HG02678 (cell line): ENCODE results near the gene WWTR1.

ENCODE experiments used
- ATAC-seq: cut with Tn5 transposase; IDR thresholded peaks from one replicate; pipeline ENCODE4 v1.9.1; 2021; ENCODE audit warnings: mild to moderate bottlenecking, moderate library complexity; ENCODE audit not compliant: unreplicated experiment

Gene WWTR1

DNA sequence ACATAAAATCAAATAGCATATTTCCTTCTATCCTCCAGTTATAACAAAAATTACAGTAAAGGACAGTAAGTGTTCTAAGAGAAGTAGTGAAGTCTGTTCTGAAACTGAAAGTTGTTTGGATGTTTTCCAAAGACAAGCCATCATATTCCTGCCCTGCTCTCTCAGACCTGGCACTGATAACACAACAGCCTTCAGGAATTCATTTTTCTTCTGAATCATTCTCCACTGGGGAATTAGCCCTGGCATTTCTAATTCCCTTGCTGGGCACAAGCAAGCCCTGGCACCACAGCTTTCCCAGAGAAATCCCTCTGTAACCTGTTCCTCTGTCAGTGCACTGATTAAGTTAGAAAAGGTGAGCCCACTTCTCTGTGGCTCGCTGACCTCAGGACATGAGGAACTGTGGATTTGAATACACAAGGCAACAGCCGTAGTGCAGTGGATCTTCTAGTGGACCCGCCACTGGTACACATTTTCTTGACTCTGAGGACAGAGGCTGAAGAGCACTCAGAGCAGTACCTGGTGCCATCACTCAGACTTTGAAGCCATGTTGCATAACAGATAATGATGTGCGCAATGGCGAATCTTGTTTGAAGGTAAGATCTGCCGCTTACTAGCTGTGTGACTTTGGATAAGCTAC lies 61.6 kb downstream of the WWTR1 start:
- ATAC-seq: no peak

GRCh38 chr3:149593418-149594160 lies 64.2 kb downstream of the WWTR1 start:
- no peak for ATAC-seq

DNA sequence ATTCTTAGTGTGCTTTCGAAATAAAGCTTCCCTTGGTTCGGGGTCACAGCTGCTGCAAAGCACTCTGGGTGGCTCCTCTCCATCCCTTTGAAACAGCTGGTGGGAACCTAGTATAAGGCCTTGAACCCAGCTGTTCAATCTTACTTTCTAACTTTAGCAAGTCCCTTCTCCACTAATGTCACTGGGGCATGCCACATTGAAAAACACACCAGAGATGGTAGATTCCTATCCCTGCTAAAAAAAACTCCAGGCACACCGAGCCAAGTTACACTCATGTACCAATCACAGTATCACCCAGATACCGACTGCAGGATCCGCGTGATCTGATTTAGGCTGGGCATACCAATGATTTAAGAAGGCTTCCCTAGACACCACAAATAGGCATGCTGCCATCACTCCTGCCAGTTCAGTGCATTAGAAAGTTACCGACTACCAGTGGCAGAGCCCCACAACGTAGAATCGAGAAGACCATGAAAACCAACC lies 65.0 kb downstream of the WWTR1 start:
- ATAC-seq: no peak

- ATAC-seq: no peak
Observed at GRCh38 chr3:149590691-149591441, 67.0 kb downstream of the WWTR1 start.

GRCh38 chr3:149589332-149589731 lies 68.5 kb downstream of the WWTR1 start:
- no peak for ATAC-seq

GRCh38 chr3:149588909-149589308 lies 68.9 kb downstream of the WWTR1 start:
- ATAC-seq: no peak

DNA sequence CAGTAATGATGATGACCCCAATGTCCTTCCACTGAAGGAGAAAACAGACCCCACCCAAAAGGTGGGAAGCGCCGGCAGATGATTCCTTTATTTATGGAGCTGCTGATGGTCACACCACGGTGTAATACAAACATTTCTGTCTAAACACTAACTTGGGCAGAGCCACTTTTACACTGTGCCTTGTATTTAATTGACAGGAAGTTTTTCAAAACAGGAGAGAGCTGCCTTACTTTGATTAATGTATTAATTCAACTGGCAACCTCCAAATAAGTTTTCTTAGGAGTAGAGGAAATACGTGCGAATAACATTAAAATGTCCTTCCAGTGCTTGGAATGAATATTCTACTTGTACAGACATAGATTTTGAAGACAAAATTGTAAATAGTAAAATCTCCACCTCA lies 70.4 kb downstream of the WWTR1 start:
- no peak for ATAC-seq

GRCh38 chr3:149586871-149587270 lies 71.0 kb downstream of the WWTR1 start:
- ATAC-seq: no peak

GRCh38 chr3:149585401-149585726 lies 72.5 kb downstream of the WWTR1 start:
- peak; percentile 93 for ATAC-seq

DNA sequence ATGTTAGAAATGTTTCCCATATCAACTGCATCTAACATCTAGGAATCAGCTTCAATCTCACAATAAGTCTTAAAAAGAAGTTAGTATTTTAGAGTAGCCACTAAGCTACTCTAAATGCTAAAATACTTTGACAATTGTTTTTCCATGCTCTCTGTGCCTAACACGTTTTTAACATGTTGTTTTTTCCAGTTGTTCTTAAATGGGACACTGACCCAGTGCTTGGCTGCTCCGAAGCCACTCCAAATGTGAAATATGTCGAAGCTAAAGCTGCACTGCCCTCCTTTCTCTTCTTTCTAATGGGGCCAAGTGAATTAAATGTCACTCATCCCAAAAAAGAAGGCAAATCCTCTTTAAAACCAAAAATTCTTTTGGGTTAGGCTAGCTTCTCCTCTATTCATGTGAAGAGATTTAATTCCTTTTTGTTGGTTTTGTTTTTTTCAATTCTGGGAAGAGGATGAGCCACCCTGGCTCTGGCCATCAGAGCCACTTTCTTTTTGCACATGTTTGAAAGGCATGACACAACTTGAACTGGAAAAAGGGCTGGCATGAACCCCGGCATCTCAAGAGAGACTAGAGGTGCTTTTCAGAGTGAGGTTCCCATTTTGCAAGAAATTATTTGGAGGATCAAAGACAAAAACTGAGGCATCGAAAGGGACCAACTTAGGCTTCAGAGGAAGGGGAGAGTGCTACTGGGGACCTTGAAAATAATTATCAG lies 73.7 kb downstream of the WWTR1 start:
- ATAC-seq: no peak

DNA sequence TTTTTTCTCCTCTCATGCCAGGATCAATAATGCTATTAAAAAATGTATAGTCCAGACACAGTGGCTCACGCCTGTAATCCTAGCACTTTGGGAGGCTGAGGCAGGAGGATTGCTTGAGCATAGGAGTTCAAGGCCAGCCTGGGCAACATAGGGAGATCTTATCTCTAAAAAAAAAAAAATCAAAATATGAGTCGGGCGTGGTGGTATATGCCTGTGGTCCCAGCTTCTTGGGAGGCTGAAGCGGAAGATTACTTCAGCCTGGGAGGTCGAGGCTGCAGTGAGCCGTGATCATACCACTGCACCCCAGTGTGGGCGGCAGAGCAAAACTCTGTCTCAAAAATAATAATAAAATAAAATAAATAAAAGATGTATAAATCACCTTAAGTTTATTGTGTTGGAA lies 75.4 kb downstream of the WWTR1 start:
- no peak for ATAC-seq

DNA sequence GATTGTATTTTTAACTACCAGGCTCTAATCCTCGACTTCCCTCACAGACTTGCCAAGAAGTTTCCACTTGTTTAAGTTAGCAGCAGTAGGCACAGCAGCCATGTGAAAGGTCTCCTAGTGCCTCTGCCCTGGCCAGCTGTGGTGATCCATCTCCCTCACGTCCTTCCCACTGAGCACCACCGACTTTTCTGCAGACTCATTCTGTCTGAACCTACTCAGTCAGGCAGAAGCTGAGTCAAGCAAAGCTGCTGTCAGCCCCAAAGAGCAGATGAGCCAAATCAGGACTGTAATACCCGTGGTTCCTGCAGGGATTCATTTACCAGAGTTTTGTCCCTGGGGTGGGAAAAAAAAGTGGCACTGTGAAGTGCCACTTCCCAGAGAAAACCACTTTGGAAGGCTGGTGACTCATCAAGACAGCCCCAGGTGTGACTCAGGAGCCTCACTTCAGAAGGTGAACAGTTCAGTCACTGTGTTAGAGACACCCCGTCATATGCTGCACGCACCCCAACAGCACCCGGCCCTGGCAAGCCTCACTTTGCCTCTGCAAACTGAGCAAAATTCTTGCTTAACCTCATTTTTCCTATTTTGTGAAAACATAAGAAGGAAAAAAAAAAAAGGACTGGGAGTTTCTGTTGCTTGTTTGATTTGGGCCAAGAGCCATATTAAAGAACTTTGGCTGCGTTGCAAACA lies 76.0 kb downstream of the WWTR1 start:
- ATAC-seq: no peak

- ATAC-seq: no peak
Observed at GRCh38 chr3:149581248-149581647, 76.6 kb downstream of the WWTR1 start.

DNA sequence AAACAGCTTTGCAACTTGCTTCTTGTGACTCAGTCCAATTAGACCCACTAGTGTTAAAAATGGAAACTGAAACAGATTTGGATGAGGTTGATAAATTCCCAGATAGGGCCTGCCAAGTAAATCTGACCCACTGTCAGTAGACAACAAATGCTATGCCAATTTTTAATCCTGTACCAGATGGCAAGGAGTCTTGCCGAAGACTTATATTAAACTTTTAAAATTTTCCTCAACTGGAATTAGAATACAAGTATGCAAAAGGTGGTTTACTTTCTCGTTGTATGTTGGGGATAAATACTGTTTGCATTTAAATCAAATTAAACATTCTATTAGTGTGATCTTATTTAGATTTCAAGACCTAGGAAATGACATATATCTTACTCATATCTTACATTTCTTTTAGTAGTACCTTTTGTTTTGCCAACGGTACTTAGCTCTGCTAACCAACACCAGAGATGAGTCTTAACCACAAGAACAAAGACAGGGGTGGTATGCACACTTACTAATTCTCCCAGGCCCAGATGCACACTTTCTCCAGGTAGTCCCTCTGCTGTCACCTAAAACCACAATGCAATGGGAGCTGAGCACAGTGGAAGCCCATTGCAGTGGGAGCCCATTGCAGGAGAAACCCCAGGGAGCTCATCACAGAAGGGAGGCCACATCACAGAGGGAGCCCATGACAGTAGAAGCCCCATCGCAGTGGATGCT lies 77.8 kb downstream of the WWTR1 start:
- no peak for ATAC-seq

DNA sequence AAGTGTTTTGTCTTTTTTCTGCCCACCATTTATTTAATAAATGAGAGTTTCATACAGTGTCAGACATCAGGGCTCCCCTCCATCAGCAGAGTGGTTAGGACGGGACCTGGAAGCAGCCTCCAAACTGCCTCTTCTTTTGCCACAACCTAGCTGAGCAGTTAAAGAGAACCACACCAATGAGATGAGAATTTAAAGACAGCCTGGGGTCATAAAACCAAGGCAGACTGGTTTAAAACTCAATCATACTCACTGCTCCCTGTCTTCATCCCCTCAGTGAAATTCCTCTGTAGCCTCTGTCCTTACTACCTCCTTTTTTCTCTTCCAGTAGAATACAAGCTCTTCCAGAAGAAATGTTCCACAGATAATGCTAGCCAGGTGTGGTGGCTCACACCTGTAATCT lies 78.7 kb downstream of the WWTR1 start:
- no peak for ATAC-seq

DNA sequence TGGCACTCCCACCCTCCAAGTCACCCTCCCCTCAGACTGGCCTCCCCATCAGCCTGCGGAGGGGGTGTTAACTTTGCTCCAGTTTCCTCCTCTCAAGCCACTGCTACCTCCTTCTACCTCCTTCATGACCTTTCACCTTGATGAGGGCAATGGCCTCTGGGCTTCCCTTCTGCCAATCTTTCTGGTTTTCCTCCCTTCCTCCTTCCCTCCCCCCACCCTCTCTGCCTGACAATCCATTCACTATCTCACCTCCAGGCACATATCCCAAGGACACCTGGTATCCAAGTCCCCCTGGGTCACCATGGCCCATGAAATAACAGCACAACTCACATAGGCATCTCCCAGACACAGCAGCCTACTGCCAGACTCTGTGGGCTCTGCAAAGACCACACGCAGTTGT lies 80.0 kb downstream of the WWTR1 start:
- no peak for ATAC-seq

GRCh38 chr3:149575961-149576564 lies 81.8 kb downstream of the WWTR1 start:
- no peak for ATAC-seq

DNA sequence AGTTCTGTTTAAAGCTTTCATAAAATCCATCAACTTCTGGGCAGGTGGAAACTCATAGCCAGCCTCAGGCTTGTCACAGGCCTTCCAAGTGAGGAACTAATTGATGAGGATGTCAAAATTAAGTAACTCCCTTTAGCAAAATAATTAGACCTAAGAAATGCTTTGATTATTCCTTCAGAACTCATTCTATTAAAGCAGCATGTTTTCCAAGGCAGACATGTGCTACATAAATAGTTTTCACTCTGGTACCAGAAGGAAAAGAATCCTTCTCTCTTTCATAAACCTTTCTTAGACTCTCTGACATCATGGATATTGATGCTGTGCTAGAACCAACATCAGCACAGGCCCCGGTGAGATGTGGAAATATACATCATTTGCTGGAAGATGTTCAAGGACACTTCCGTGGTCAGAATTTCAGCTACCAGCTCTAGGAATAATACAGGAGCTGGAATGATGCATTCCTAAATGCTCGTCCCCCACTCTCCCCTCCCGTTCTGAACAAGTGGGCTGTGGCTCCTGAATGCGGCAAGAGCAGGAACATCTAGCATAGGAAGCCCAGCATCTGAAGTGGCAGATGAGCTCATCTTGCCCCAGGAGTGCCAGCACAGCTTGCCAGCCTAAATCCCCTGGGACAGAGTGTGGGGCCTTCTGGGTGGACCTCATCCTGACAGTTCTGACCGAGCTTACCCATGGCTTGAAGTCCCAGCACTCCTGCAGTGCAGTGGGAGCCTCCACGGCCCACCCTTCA lies 82.4 kb downstream of the WWTR1 start:
- ATAC-seq: no peak

DNA sequence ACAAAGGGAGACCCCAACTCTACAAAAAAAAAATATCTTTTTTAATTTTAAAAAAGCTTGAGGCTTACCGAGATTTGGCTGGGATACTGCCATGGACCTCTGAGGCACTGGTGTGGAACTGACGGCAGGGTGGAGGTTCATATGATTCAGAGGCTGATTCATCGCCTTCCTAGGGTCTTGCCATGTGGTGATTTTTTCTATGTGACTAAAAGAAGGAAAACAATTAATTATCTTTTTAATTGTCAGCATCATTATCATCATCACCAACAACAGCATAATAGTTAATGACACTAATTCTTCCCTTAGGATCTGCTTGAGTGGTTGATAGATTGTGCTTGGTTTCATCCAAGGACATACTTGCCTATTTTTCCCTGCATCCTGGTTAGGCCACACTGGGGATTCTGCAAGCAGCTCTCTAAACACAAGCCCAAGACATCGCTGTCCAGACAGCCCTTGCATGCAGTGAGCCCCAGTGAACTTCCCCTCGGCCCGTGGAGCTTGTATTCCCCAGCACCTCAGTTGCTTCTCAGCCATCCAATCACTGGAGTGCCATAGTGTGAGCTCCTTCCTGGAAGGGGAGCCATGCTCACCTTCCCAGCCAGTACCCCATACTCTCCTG lies 84.9 kb downstream of the WWTR1 start:
- no peak for ATAC-seq
